ENCODE results near the gene MPV17L2.
A peak's percentile ranks its signal among the peaks of the same experiment; 100 is the strongest.

MPV17L2 gene

GRCh38 chr19:18168673-18169381 lies 24.2 kb upstream of the MPV17L2 start:
- TF ChIP-seq, protein P1, sequence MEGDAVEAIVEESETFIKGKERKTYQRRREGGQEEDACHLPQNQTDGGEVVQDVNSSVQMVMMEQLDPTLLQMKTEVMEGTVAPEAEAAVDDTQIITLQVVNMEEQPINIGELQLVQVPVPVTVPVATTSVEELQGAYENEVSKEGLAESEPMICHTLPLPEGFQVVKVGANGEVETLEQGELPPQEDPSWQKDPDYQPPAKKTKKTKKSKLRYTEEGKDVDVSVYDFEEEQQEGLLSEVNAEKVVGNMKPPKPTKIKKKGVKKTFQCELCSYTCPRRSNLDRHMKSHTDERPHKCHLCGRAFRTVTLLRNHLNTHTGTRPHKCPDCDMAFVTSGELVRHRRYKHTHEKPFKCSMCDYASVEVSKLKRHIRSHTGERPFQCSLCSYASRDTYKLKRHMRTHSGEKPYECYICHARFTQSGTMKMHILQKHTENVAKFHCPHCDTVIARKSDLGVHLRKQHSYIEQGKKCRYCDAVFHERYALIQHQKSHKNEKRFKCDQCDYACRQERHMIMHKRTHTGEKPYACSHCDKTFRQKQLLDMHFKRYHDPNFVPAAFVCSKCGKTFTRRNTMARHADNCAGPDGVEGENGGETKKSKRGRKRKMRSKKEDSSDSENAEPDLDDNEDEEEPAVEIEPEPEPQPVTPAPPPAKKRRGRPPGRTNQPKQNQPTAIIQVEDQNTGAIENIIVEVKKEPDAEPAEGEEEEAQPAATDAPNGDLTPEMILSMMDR (IDR thresholded peaks at IDR 0.05; ENCODE audit: insufficient read depth, low read depth, low read length, missing control alignments): no peak
- no peak for DNase-seq (ENCODE audit: low read depth)
- H3K4me3 ChIP-seq (ENCODE audit: low read depth, low read length): no peak overlapping the region

DNA sequence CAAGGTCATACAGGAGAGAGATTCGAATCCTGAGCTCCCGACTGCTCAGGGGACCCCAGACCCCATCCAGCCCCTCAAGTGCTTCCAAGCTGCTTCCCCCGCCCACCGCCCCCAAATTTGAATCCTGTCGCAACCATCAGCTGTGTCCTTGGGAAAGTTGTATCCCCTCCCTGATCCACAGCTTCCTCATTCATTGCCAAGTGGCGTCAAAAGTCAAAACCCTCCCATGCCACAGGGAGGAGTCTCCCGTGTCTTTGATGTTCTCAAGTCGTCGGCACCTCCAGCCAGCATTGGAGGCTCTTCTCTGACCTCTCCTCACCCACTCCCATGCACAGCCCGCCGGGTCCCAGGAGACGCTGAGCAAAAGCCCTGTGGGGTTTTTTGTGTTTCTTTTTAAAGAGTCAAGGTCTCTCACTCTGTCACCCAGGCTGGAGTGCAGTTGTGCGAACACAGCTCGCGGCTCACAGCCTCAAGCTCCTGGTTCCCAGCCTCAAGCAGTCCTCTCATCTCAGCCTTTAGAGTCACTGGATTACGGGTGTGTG lies 22.2 kb upstream of the MPV17L2 start:
- TF ChIP-seq, protein P1 (IDR thresholded peaks at IDR 0.05; ENCODE audit: insufficient read depth, low read depth, low read length, missing control alignments): no peak
- DNase-seq (ENCODE audit: low read depth): peak; percentile 91
- H3K4me3 ChIP-seq (ENCODE audit: low read depth, low read length): peak overlapping the region; percentile 37

GRCh38 chr19:18171605-18172327 lies 21.3 kb upstream of the MPV17L2 start:
- TF ChIP-seq, protein P1 (IDR thresholded peaks at IDR 0.05; ENCODE audit: insufficient read depth, low read depth, low read length, missing control alignments): no peak
- DNase-seq (ENCODE audit: low read depth): peak; percentile 55
- no peak overlapping the region; the same call in 1 of the 2 replicates for H3K4me3 ChIP-seq (ENCODE audit: low read depth, low read length)

GRCh38 chr19:18172331-18173053 lies 20.5 kb upstream of the MPV17L2 start:
- H3K4me3 ChIP-seq (ENCODE audit: low read depth, low read length): peak overlapping the region; percentile 91; the same call in 1 of the 2 replicates
- TF ChIP-seq, protein P1 (IDR thresholded peaks at IDR 0.05; ENCODE audit: insufficient read depth, low read depth, low read length, missing control alignments): no peak
- no peak for DNase-seq (ENCODE audit: low read depth)

DNA sequence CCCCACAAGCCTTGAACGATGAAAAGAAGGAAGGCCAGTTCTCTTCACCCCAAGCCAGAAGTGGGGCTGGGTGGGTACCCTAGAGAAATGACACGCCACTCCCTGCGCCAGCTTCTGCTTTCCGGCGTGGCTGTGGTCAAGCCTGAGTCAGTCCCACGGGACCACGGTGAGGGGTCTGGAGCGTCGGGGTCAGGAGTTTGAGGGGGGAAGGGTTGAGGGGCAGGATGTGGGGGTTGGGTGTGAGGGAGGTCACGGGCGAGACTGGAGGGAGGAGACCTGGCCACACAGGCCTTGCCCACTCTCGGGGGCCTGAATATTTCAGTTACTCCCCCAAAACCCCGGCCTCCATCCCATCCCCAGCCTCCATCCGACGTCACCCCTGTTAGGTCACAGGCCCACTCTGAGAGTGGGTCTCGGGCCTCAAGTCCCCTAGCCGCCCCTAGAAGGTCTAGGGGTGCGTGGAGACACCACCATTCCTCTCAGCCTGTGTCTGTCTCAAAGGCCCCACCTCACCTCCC lies 19.9 kb upstream of the MPV17L2 start:
- H3K4me3 ChIP-seq (ENCODE audit: low read depth, low read length): peak overlapping the region; percentile 91
- peak; percentile 80 for DNase-seq (ENCODE audit: low read depth)
- TF ChIP-seq, protein P1 (IDR thresholded peaks at IDR 0.05; ENCODE audit: insufficient read depth, low read depth, low read length, missing control alignments): no peak

DNA sequence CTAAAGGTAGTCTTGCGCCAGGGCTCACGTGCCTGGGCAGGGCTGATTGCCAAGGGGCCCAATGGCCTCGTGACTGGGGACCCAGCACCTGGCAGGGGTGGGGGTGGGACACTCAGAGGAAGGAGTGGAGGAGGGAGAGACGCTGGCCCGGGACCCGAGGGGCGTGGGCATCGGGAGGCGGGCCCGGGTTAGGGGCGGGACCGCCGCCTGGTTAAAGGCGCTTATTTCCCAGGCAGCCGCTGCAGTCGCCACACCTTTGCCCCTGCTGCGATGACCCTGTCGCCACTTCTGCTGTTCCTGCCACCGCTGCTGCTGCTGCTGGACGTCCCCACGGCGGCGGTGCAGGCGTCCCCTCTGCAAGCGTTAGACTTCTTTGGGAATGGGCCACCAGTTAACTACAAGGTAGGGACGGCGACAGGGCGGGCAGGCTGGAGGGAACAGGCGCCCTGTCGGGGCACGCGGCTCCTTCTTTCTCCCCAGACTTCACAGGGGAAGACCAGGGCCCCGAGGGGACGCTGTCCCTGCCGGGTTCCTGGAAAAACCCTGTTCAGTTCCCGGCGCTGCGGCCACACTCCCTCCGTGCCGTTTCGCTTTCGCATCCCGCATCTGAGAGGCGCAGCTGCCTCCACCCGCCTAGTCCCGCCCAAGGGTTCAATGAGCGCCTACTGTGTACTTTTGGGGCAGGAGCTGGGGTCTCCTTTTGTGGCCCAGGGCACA lies 19.3 kb upstream of the MPV17L2 start, which contains the start of gene IFI30:
TSS of gene IFI30 (plus strand) at position 242 of the 717 bp plus-strand sequence. CDS start at position 271, 29 bp downstream.
- peak; percentile 91 for DNase-seq (ENCODE audit: low read depth)

More for the DNA sequence above, 19.3 kb upstream of the MPV17L2 start, which contains the start of gene IFI30:
- TF ChIP-seq, protein P1 (IDR thresholded peaks at IDR 0.05; ENCODE audit: insufficient read depth, low read depth, low read length, missing control alignments): peak; percentile 7
- H3K4me3 ChIP-seq (ENCODE audit: low read depth, low read length): peak within 1 kb of the TSS; percentile 91

Measured in GM12865 (cell line).